Mucosa of descending colon (tissue), 3 donors: ENCODE measurements around the gene CALN1. TPM values are rescaled to one million over a fixed set of nuclear protein-coding genes. Genes with fewer than 3 reads are reported as not detected.

Experiments used
- ATAC-seq: fragments of 200-7000 bp; cut with Tn5 transposase; one replicate; pipeline ENCODE4 v1.9.1; 2020; ENCODE audit warnings: mild to moderate bottlenecking, moderate library complexity
- DNase-seq, 3 donors: peaks; one replicate each; pipeline ENCODE4 v3.0.0-alpha.2; 2020
- H3K36me3 ChIP-seq: fragments of 200-600 bp; one replicate; pipeline ENCODE4 v1.8.0; 2021; ENCODE audit warnings: low read depth, mild to moderate bottlenecking
- H3K4me1 ChIP-seq: fragments of 200-600 bp; one replicate; pipeline ENCODE4 v1.8.0; 2021; ENCODE audit warnings: low read depth, mild to moderate bottlenecking
- H3K4me3 ChIP-seq: fragments of 200-600 bp; one replicate; pipeline ENCODE4 v1.8.0; 2021; ENCODE audit warnings: mild to moderate bottlenecking
- H3K9me3 ChIP-seq: fragments of 200-600 bp; one replicate; pipeline ENCODE4 v1.8.0; 2021; ENCODE audit warnings: mild to moderate bottlenecking
- CTCF ChIP-seq: fragments of 200-600 bp; IDR thresholded peaks from one replicate; pipeline ENCODE4 v1.8.0; 2022; ENCODE audit warnings: antibody characterized with exemption, mild to moderate bottlenecking
- intact Hi-C, 2 donors: fragments of 100-400 bp; cut with DNase I in 1 of 2; cut with micrococcal nuclease in 1 of 2; formaldehyde crosslinking; loops; one replicate each; pipeline versions ENCODE4 v1.11.0 to v1.11.1; 2022; cut with DNase I, micrococcal nuclease
- total RNA-seq, 3 donors: library from RNA; stranded (reverse); fragmentation: NEBNext Ultra II Directional in 2 of 3; extraction: Animal tissue kit (Norgen Biotek cat#: 25700) in 2 of 3; gene quantifications; one replicate each; pipeline versions ENCODE4 v1.2.1 to v1.2.4, GENCODE V29; 2021 to 2023
- donor health status: DM: no; HTN: no; CAD: no; lungs with moderate emphysema.
- donor health status: DM: no; HTN: no; CAD: no.
- donor health status: DM: no; HTN: yes; CAD: no.

Gene CALN1
- total RNA-seq, 3 donors from 2014 or later, result not detected

GRCh38 chr7:71808115-71808514 is 604.0 kb downstream of the CALN1 start:
- Histone ChIP-seq H3K4me3 (no peak overlapping the region), H3K4me1 (no peaks in the 10 kb centered on the region), H3K36me3 (no peaks in the 10 kb centered on the region), H3K9me3 (peaks cover 47% of the 10 kb centered on the region)
- intact Hi-C loops, result no loop called here
- ATAC-seq, result no peak
- no peak for DNase-seq
- TF ChIP-seq CTCF, result no peak

GRCh38 chr7:71804256-71804655 is 607.9 kb downstream of the CALN1 start:
- no peak for ATAC-seq
- TF ChIP-seq CTCF, result no peak
- intact Hi-C loops, result no loop called here
- H3K4me1 ChIP-seq, result no peaks in the 10 kb centered on the region
- peaks cover 50% of the 10 kb centered on the region for H3K9me3 ChIP-seq
- no peaks in the 10 kb centered on the region for H3K36me3 ChIP-seq
- no peak overlapping the region for H3K4me3 ChIP-seq
- no peak for DNase-seq

GRCh38 chr7:71801976-71802375 is 610.2 kb downstream of the CALN1 start:
- no peak for ATAC-seq
- intact Hi-C loops, result no loop called here
- Histone ChIP-seq H3K4me3 (no peak overlapping the region), H3K4me1 (no peaks in the 10 kb centered on the region), H3K9me3 (peaks cover 59% of the 10 kb centered on the region), H3K36me3 (no peaks in the 10 kb centered on the region)
- TF ChIP-seq CTCF, result no peak
- DNase-seq, result no peak

- no peak overlapping the region for H3K4me3 ChIP-seq
- intact Hi-C loops, result no loop called here
- no peak for ATAC-seq
- H3K36me3 ChIP-seq, result no peaks in the 10 kb centered on the region
- DNase-seq, result no peak
- TF ChIP-seq CTCF, result no peak
- H3K9me3 ChIP-seq, result peaks cover 56% of the 10 kb centered on the region
- no peaks in the 10 kb centered on the region for H3K4me1 ChIP-seq
Observed at GRCh38 chr7:71800321-71800720, 611.8 kb downstream of the CALN1 start.

GRCh38 chr7:71795410-71795809 is 616.7 kb downstream of the CALN1 start:
- H3K36me3 ChIP-seq, result no peaks in the 10 kb centered on the region
- no peak for ATAC-seq
- H3K9me3 ChIP-seq, result peaks cover 62% of the 10 kb centered on the region
- H3K4me1 ChIP-seq, result no peaks in the 10 kb centered on the region
- DNase-seq, result no peak
- intact Hi-C loops, result no loop called here
- no peak for TF ChIP-seq CTCF
- H3K4me3 ChIP-seq, result no peak overlapping the region

GRCh38 chr7:71793251-71793650 is 618.9 kb downstream of the CALN1 start:
- H3K36me3 ChIP-seq, result no peaks in the 10 kb centered on the region
- intact Hi-C loops, result no loop called here
- H3K4me1 ChIP-seq, result no peaks in the 10 kb centered on the region
- H3K9me3 ChIP-seq, result peaks cover 65% of the 10 kb centered on the region
- DNase-seq (no peak), ATAC-seq (no peak)
- no peak for TF ChIP-seq CTCF
- no peak overlapping the region for H3K4me3 ChIP-seq
